Activated CD8-positive, alpha-beta T cell treated with anti-CD3 and anti-CD28 coated beads for 36 hours (primary cell): ENCODE data around the gene DVL2. TPM values are rescaled to one million over a fixed set of nuclear protein-coding genes. Genes with fewer than 3 reads are reported as not detected.

Experiments
- ATAC-seq: fragments of 200-7000 bp; cut with Tn5 transposase; one replicate; pipeline ENCODE4 v1.10.0; 2021; ENCODE audit warnings: mild to moderate bottlenecking, moderate library complexity
- CTCF ChIA-PET: fragments of 350-600 bp; sonication (Branson Sonifier 250); formaldehyde crosslinking; loops from one replicate; lab custom pipeline; 2021; ENCODE audit warnings: antibody characterized with exemption; lab: Charles Lee
- POLR2A ChIA-PET: fragments of 350-600 bp; sonication (Branson Sonifier 250); formaldehyde crosslinking; loops from one replicate; lab custom pipeline; 2021; ENCODE audit warnings: antibody characterized with exemption; lab: Charles Lee
- DNase-seq: peaks from one replicate; pipeline ENCODE4 v3.0.0-alpha.2; 2020
- H3K27ac Mint-ChIP-seq: one replicate; pipeline ENCODE4 v1.8.0; 2021; ENCODE audit warnings: mild to moderate bottlenecking, mixed read lengths
- H3K27me3 Mint-ChIP-seq: one replicate; pipeline ENCODE4 v1.8.0; 2021; ENCODE audit warnings: mixed read lengths
- H3K36me3 Mint-ChIP-seq: one replicate; pipeline ENCODE4 v1.8.0; 2021; ENCODE audit warnings: low read depth, mixed read lengths
- H3K4me1 Mint-ChIP-seq: one replicate; pipeline ENCODE4 v1.8.0; 2021; ENCODE audit warnings: low read depth, mixed read lengths
- H3K4me3 Mint-ChIP-seq: one replicate; pipeline ENCODE4 v1.8.0; 2021; ENCODE audit warnings: mild to moderate bottlenecking, moderate library complexity, mixed read lengths
- H3K9me3 Mint-ChIP-seq: one replicate; pipeline ENCODE4 v1.8.0; 2021; ENCODE audit warnings: mixed read lengths
- intact Hi-C: fragments of 100-400 bp; cut with micrococcal nuclease; formaldehyde crosslinking; loops from one replicate; pipeline ENCODE4 v1.10.0; 2022
- total RNA-seq, 2 experiments: library from RNA; stranded (reverse); gene quantifications; one replicate each; pipeline ENCODE4 v1.2.3, GENCODE V29; 2021
- TF ChIP-seq, protein P1 (sequence below): fragments of 200-600 bp; IDR thresholded peaks from one replicate; pipeline ENCODE4 v1.8.0; 2022; ENCODE audit warnings: antibody characterized with exemption, mild to moderate bottlenecking

The DVL2 gene
- total RNA-seq, 2 experiments from 2014 or later, result 50.0 to 53.6 TPM

DNA sequence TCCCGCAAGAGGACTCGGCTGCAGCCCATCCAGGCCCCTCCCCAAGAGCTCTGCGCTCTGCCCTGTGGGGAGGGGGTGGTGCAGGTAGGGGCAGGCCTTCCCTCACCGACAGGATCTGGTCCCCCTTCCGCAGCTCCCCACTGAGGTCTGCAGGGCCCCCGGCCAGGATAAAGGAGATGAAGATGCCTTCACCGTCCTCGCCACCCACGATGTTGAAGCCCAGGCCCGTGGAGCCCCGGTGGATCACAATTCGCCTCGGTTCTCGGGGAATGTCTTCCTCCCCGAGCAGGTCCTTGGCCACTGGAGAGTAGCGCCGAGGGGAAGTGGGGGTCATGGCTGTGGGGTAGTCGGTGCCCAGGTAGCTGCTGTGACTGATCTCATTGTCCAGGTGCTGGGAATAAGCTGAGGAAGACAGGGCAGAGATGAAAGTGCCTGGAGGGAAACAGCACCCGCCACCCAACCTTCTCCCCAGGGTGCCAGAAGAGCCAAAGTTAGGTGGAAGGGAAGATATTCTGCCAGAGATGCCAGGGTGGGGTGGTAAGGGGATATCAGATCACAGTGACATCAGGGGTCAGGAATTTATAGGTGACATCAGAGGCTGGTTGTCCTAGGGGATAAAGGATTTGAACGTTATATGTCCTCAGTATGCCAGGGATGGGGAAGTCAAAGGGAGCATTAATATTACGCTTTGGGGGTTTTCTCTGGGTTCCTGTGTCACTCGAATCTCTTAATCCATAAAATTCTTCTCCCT, 37.5 kb downstream of the DVL2 start:
- no peak for DNase-seq
- ATAC-seq, result no peak
- no peak overlapping the region for H3K27ac Mint-ChIP-seq
- H3K4me1 Mint-ChIP-seq, result no peaks in the 10 kb centered on the region
- H3K9me3 Mint-ChIP-seq, result no peaks in the 10 kb centered on the region
- ChIA-PET POLR2A (no interaction called here), CTCF (no interaction called here)
- intact Hi-C loops, result no loop called here
- no peak overlapping the region for H3K4me3 Mint-ChIP-seq
- no peaks in the 10 kb centered on the region for H3K36me3 Mint-ChIP-seq
- H3K27me3 Mint-ChIP-seq, result no peaks in the 10 kb centered on the region
- TF ChIP-seq, protein P1, sequence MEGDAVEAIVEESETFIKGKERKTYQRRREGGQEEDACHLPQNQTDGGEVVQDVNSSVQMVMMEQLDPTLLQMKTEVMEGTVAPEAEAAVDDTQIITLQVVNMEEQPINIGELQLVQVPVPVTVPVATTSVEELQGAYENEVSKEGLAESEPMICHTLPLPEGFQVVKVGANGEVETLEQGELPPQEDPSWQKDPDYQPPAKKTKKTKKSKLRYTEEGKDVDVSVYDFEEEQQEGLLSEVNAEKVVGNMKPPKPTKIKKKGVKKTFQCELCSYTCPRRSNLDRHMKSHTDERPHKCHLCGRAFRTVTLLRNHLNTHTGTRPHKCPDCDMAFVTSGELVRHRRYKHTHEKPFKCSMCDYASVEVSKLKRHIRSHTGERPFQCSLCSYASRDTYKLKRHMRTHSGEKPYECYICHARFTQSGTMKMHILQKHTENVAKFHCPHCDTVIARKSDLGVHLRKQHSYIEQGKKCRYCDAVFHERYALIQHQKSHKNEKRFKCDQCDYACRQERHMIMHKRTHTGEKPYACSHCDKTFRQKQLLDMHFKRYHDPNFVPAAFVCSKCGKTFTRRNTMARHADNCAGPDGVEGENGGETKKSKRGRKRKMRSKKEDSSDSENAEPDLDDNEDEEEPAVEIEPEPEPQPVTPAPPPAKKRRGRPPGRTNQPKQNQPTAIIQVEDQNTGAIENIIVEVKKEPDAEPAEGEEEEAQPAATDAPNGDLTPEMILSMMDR, result no peak

DNA sequence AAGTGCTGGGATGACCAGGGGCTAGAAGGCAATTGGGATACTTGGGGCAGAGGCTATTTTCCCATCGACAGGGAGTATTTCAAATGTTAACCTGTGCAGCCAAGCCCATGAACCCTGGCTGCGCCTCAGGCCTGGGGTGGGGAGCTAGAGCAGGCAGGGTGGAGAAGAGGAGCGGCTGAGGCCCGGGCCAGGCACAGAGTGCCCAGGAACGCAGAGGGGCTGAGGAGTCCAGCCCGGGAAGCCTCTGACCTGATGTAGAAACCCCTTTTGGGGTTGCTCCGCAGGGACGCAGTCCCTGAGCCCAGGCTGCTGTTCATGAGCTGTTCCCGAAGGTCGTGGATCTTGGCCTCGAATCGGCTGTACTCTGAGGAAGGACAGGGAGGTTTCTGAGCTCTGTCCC, 38.3 kb downstream of the DVL2 start:
- intact Hi-C loops, result no loop called here
- POLR2A ChIA-PET, result no interaction called here

DNA sequence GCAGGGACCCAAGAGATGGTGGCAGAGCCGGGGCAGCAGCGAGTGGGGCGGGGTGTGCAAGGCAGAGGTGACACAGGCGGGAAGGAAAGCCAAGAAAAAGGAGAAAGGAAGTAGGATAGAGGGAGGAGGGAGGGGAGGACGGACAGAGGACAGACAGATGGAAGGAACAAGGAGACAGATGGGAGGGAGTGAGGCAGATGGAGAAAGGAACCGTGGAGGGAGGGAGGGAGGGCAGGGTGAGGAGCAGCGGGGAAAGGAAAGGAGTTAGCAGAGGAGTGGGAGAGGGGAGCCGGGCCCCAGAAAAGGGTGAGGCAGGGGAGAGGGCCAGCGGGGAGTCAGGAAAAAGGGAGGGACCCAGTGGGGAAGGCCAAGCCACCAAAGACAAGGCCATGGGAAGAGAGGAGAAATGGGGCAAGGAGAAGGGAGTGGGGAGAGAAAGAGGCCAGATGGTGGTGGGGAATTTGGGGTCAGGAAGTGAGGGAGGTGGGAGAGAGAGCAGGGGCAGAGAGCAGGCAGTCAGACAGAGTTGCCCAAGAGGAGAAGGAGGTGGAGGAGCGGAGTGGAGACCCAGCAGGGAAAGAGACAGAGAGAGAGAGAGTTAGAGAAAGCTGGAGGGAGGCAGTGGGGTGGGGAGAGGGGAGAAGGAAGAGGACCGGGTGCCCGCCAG, 41.9 kb downstream of the DVL2 start:
- Mint-ChIP-seq H3K9me3 (no peaks in the 10 kb centered on the region), H3K27ac (no peak overlapping the region), H3K4me1 (no peaks in the 10 kb centered on the region), H3K36me3 (no peaks in the 10 kb centered on the region), H3K4me3 (no peak overlapping the region), H3K27me3 (no peaks in the 10 kb centered on the region)
- intact Hi-C loops, result no loop called here
- TF ChIP-seq, protein P1, result no peak
- CTCF ChIA-PET, result no interaction called here
- POLR2A ChIA-PET, result no interaction called here
- DNase-seq (no peak), ATAC-seq (no peak)

More for the DNA sequence above, 38.3 kb downstream of the DVL2 start:
- CTCF ChIA-PET, result no interaction called here
- ATAC-seq, result no peak
- TF ChIP-seq, protein P1, result no peak
- Mint-ChIP-seq H3K9me3 (no peaks in the 10 kb centered on the region), H3K4me3 (no peak overlapping the region), H3K36me3 (no peaks in the 10 kb centered on the region), H3K4me1 (no peaks in the 10 kb centered on the region), H3K27me3 (no peaks in the 10 kb centered on the region), H3K27ac (no peak overlapping the region)
- DNase-seq, result no peak

DNA sequence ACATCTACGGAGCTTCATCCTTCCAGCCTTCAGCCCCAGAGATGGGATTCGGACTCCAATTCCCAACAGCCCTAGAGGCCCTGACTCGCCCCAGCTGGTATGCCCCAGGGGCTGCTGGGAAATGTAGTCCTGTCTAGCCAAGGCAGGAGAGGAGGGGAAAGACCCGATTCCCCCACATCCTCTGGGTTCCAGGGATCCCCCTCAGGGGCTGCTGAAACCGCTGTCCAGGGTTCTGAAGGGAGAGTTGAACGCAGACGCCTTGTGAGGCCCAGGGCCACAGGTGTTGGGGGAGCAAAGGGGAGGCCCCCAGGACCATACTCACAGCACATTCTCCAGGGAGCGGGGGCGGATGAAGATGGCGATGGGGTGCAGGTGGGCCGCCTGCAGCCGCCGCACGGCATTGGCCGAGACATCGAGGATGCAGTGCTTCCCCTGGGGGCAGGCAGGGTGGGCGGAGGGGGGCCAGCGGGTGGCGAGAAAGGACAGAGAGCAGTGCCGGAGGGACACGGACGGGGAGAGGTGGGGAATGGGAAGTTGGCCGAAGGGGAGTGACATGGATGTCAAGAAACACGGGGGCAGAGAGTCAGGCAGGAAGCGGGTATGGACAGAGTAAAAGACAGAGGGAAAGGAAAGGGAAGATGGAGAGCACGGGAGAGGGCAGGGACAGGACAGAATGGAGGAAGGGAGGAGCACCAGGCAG, 42.6 kb downstream of the DVL2 start:
- ATAC-seq, result peak; percentile 83

More for the DNA sequence above, 42.6 kb downstream of the DVL2 start:
- no peaks in the 10 kb centered on the region for H3K27me3 Mint-ChIP-seq
- ChIA-PET CTCF (no interaction called here), POLR2A (no interaction called here)
- no peaks in the 10 kb centered on the region for H3K36me3 Mint-ChIP-seq
- TF ChIP-seq, protein P1, result no peak
- no peak overlapping the region for H3K27ac Mint-ChIP-seq
- H3K4me1 Mint-ChIP-seq, result no peaks in the 10 kb centered on the region
- H3K9me3 Mint-ChIP-seq, result no peaks in the 10 kb centered on the region
- intact Hi-C loops, result no loop called here
- DNase-seq, result peak; percentile 60
- no peak overlapping the region for H3K4me3 Mint-ChIP-seq
